ENCODE results near the gene ARL8B. TPM values are rescaled to one million over a fixed set of nuclear protein-coding genes. Genes with fewer than 3 reads are reported as not detected.

The ARL8B gene
- total and polyA plus RNA-seq, 10 of the 15 experiments (the other 5 are each of a cell fraction or from before 2014, with no cell fraction given) = 22.0 to 80.6 (median 43.7) TPM

- TF ChIP-seq SKIL (IDR thresholded peaks at IDR 0.05; ENCODE audit: low read depth, poor library complexity, severe bottlenecking) (peak; percentile 53), NRF1 (conservative IDR thresholded peaks at IDR 0.05; ENCODE audit: low read depth, low read length) (no peak), BCLAF1 (IDR thresholded peaks at IDR 0.05) (no peak), RUNX3 (IDR thresholded peaks at IDR 0.05; ENCODE audit: low read length) (peak; percentile 62), MTA2 (IDR thresholded peaks at IDR 0.05; ENCODE audit: low read depth) (peak; percentile 33; the same call in 1 of the 2 replicates), ZNF592 (IDR thresholded peaks at IDR 0.05) (no peak)
These were observed 48.9 kb downstream of the ARL8B start (continued) for GRCh38 chr3:5170975-5171374.

Data from GM12878 (cell line).